MCF 10A (cell line): ENCODE measurements around the gene MAGI3. TPM values are rescaled to one million over a fixed set of nuclear protein-coding genes. Genes with fewer than 3 reads are reported as not detected.
A peak's percentile ranks its signal among the peaks of the same experiment; 100 is the strongest.

Experiments used
- BruUV-seq: library from RNA; stranded (reverse); fragments of 400-500 nt; replicated peaks from 2 replicates; lab custom pipeline; 2021; lab: Mats Ljungman, UMichigan
- CTCF ChIA-PET: fragments of 300-600 bp; sonication (Branson Sonifier 250); formaldehyde crosslinking; extraction: SDS; loops from one replicate; lab custom pipeline; 2021; ENCODE audit warnings: antibody characterized with exemption, inconsistent platforms; lab: Yijun Ruan, JAX
- POLR2A ChIA-PET: fragments of 300-600, 350-650 bp; sonication (Branson Sonifier 250); formaldehyde crosslinking; extraction: SDS; loops from one replicate; lab custom pipeline; 2020; ENCODE audit warnings: antibody characterized with exemption, inconsistent platforms; lab: Yijun Ruan, JAX
- DNase-seq: peaks from one replicate; pipeline ENCODE4 v3.0.0-alpha.2; 2018; ENCODE audit not compliant: unreplicated experiment
- H3K27ac Mint-ChIP-seq: one replicate; pipeline ENCODE4 v1.8.0; 2022; ENCODE audit warnings: mild to moderate bottlenecking, low read depth, mixed read lengths; ENCODE audit not compliant: unreplicated experiment
- H3K27me3 Mint-ChIP-seq: one replicate; pipeline ENCODE4 v1.8.0; 2022; ENCODE audit warnings: mixed read lengths; ENCODE audit not compliant: insufficient read depth, unreplicated experiment
- H3K36me3 Mint-ChIP-seq: one replicate; pipeline ENCODE4 v1.8.0; 2022; ENCODE audit warnings: mild to moderate bottlenecking, moderate library complexity, mixed read lengths; ENCODE audit not compliant: insufficient read depth, unreplicated experiment
- H3K4me1 Mint-ChIP-seq: one replicate; pipeline ENCODE4 v1.8.0; 2022; ENCODE audit warnings: mixed read lengths; ENCODE audit not compliant: insufficient read depth, unreplicated experiment
- H3K4me3 Mint-ChIP-seq: one replicate; pipeline ENCODE4 v1.8.0; 2022; ENCODE audit warnings: mild to moderate bottlenecking, moderate library complexity, mixed read lengths; ENCODE audit not compliant: unreplicated experiment
- H3K9me3 Mint-ChIP-seq: one replicate; pipeline ENCODE4 v1.8.0; 2022; ENCODE audit warnings: mixed read lengths; ENCODE audit not compliant: unreplicated experiment
- CTCF ChIP-seq: fragments of 200-600 bp; IDR thresholded peaks from one replicate; pipeline ENCODE4 v1.8.0; 2022; ENCODE audit warnings: antibody characterized with exemption, mild to moderate bottlenecking; ENCODE audit not compliant: unreplicated experiment
- intact Hi-C: fragments of 100-400 bp; cut with micrococcal nuclease; formaldehyde crosslinking; loops from 2 replicates; pipeline ENCODE4 v1.14.1; 2022
- total RNA-seq: library from RNA; stranded (reverse); gene quantifications from 2 replicates; pipeline ENCODE4 v1.2.3, GENCODE V29; 2022

MAGI3 gene
- total RNA-seq, 1 experiment from 2014 or later = 14.3 TPM

DNA sequence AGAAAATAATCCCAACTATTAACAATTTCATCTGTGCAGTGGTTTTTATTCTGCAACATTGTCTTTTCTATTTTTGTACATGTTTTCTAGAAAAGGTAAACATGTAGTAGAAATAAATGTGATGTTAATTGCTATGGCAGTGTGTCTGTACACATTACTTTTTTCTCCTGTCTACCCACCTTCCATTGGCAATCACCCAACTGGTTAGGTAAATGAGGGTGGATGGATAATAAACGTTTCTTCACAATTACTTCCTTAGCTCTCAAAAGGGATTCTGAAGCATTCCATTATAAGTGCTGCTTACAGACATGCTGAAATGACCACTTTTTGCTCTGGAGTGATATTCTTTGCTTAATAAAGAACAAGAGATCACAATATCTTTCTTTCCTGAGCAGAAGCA is 61.4 kb downstream of the MAGI3 start:
- ChIA-PET POLR2A (interaction anchor here (1.0 to 2.8 kb wide), 6 partner anchors 10 to 361 kb away, joined by 3 to 18 read pairs (median 4); partner anchors contain the start of genes MAGI3 and RSBN1), CTCF (interaction anchor here (0.5 to 2.8 kb wide), 4 partner anchors 60 to 480 kb away, joined by 3 to 23 read pairs (median 4); no protein-coding TSS in a partner anchor)
- Mint-ChIP-seq H3K4me1 (peaks cover 35% of the 10 kb centered on the region), H3K27ac (no peak overlapping the region), H3K36me3 (no peaks in the 10 kb centered on the region), H3K27me3 (no peaks in the 10 kb centered on the region), H3K4me3 (no peak overlapping the region), H3K9me3 (no peaks in the 10 kb centered on the region)
- no peak for TF ChIP-seq CTCF
- BruUV-seq = no TSS peak
- intact Hi-C loops = loop anchor here (2.0 to 10.0 kb wide), 2 partner anchors 61 to 453 kb away; partner anchors contain the start of genes AP4B1, DCLRE1B and MAGI3
- peak; percentile 5 for DNase-seq

DNA sequence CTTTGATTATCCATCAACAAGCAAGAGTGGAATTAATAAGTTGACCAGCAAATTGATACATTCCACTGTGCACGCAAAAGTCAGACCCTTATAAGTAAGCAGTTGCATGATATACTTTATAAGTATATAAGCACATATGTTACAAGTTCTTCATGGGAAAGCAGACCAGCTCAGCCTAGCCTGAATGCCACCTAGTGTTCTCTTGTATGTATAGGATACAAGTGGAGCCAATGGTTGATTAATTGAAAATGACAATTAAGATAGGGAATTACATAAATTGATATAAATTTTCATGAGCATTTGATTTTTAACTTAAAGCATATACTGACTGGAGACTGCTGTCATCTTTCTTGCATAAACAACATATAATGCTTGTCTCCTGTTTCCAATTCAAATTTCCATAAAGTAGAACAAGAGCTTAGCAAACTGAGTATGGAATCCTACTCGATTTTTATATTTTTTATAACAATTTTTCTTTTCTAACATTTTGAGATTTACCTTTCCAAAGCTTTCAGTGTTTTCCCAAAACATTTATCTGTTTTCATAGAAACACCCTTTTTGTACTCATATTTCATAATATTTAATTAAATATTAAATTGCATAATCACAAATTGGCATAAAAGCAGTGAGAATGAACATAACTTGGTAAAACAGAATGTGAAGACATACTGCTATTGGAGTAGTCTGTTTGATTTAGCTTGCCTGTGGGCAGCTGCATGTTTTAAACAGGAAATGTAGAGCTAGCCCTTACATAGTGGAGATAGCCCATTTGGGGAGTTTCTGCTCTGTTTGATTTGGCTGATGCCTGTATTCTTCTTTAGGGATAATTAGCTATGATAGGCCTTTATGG is 62.8 kb downstream of the MAGI3 start:
- BruUV-seq = no TSS peak
- H3K9me3 Mint-ChIP-seq = no peaks in the 10 kb centered on the region
- intact Hi-C loops = loop anchor here (1.0 to 10.0 kb wide), 4 partner anchors 62 to 452 kb away; partner anchors contain the start of genes AP4B1, DCLRE1B and MAGI3
- H3K27me3 Mint-ChIP-seq = no peaks in the 10 kb centered on the region
- CTCF ChIA-PET = interaction anchor here (0.5 to 2.8 kb wide), 21 partner anchors 10 to 380 kb away, joined by 3 to 36 read pairs (median 4); partner anchors contain the start of gene MAGI3
- POLR2A ChIA-PET = interaction anchor here (0.6 to 3.3 kb wide), 17 partner anchors 9 to 313 kb away, joined by 3 to 35 read pairs (median 3); partner anchors contain the start of gene MAGI3
- peak overlapping the region; percentile 65 for H3K27ac Mint-ChIP-seq
- H3K36me3 Mint-ChIP-seq = no peaks in the 10 kb centered on the region
- TF ChIP-seq CTCF = peak; percentile 44
- H3K4me1 Mint-ChIP-seq = peaks cover 45% of the 10 kb centered on the region
- peak; percentile 65 for DNase-seq
- no peak overlapping the region for H3K4me3 Mint-ChIP-seq

- BruUV-seq = no TSS peak
- POLR2A ChIA-PET = interaction anchor here (0.5 to 3.3 kb wide), 18 partner anchors 10 to 527 kb away, joined by 3 to 35 read pairs (median 3); partner anchors contain the start of gene MAGI3
- intact Hi-C loops = loop anchor here (1.0 to 10.0 kb wide), 4 partner anchors 63 to 451 kb away; partner anchors contain the start of genes AP4B1, DCLRE1B and MAGI3
Observed at GRCh38 chr1:113453771-113454083, 63.4 kb downstream of the MAGI3 start.

More at GRCh38 chr1:113453771-113454083, 63.4 kb downstream of the MAGI3 start:
- TF ChIP-seq CTCF = peak; percentile 5
- Mint-ChIP-seq H3K27me3 (no peaks in the 10 kb centered on the region), H3K36me3 (no peaks in the 10 kb centered on the region), H3K9me3 (no peaks in the 10 kb centered on the region), H3K4me1 (peaks cover 47% of the 10 kb centered on the region), H3K4me3 (no peak overlapping the region), H3K27ac (peak overlapping the region; percentile 65)
- no peak for DNase-seq
- CTCF ChIA-PET = interaction anchor here (0.6 to 2.8 kb wide), 22 partner anchors 10 to 380 kb away, joined by 3 to 36 read pairs (median 4); partner anchors contain the start of gene MAGI3
